ENCODE data around the gene BEND6.
"Not testable (repeated sequence)": the region's sequence is repeated elsewhere in the genome, so short reads cannot be mapped to it uniquely, and the experiment has no call there.

Gene BEND6

DNA sequence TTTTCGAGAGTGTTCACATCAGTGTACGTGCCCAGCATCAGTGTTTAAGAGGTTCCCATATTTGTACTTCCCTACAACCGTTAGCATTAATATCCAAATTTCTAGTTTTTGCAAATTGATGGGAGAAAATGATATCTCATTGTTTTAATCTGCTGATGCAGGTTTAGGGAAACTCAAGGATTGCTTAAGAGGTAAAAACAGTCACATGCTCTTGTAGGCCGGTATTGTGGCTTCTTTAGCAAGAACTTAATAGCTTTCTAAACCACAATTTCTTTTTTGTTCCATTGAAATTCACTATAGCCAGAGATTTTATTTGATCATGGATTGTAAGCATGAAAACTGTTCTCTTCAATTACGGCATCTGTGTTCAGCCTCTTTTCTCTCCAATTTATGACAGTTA, 29.5 kb downstream of the BEND6 start:
- no peak for DNase-seq

DNA sequence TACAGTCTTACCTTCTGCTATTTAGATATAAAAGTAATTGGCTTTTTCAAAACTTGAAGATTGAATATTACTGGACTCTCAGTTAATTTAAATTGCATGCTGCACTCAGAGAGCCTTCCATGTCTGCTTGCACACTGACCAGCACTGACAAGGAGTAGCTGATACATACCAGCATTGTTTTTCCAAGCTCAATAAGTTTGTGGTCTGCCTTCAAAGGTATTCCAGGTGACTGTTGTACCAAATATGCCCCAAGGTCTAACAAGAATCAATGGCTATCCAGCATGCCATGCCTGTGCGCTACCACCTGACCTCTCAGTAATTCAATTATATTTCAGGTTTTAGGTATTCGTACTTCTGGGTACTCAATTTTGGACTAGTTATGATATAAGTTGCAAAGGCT, 30.0 kb downstream of the BEND6 start:
- DNase-seq, result no peak

DNA sequence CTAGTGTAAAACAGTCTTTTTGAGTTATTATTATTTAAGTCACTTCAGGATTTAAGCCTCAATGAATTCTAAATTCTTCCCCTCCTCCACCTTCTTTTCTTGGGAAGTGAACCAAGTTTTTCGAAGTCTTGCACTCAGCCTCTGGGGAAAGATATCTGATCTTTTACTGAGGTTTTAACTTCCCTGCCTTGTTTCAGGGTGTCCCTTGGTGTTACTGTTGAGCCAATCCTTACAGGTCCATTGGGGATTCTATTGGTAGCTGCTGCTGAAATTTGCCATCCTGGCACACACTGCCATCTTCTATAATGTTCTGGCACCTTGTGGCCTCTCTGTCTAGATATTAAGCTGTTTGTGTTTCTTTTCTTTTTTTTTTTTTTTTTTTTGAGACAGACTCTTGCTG, 31.7 kb downstream of the BEND6 start:
- DNase-seq, result no peak

DNA sequence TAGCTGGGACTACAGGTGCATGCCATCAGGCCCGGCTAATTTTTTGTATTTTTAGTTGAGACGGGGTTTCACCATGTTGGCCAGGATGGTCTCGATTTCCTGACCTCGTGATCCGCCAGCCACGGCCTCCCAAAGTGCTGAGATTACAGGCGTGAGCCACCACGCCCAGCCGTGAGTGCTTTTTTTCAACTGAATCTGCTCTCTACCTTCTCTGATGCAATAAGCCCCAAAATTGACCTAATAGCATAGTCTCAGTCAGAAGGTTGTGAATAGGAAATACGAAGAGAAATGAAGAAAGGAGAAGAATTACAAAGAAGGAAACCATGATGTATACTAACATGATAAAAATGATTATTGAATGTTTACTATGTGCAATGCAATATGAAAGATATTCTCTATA, 33.2 kb downstream of the BEND6 start:
- DNase-seq, result no peak

DNA sequence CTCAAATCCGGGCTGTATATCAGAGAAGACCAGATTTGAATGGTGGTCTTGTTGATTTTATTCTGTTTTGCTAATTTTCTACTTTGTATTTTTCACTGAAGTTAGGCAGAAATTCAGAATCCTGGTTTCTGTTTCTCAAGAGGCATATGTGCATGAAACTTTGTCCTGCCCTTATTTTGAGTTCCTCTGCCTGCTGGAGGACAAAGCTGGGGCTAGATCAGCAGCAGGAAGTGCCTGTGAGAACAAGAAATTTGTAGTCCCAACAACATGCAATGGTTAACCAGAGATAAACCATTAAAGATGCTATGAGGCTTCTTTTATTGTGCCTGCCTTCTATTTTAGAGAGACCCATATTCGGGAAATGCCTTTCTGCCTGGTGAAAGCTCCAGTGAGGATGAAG, 37.1 kb downstream of the BEND6 start:
- no peak for DNase-seq

DNA sequence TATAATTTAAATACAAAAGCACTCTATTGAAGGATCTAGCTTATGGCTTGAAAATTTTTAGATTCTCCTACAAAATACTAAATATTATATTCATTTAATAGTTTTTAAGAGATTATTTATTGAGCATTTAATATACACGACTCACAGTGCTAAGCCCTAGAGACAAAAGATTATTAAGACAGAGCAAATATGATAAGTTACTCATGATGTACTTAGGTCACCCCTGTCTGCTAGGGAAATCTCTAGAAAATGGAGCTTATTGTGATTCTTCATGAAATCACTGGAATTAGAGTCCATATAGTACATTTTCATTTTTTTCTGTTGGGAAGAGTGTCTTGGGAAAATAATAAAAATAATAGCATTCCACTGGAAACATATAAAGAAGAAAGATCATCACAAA, 37.8 kb downstream of the BEND6 start:
- peak; percentile 7 for DNase-seq

DNA sequence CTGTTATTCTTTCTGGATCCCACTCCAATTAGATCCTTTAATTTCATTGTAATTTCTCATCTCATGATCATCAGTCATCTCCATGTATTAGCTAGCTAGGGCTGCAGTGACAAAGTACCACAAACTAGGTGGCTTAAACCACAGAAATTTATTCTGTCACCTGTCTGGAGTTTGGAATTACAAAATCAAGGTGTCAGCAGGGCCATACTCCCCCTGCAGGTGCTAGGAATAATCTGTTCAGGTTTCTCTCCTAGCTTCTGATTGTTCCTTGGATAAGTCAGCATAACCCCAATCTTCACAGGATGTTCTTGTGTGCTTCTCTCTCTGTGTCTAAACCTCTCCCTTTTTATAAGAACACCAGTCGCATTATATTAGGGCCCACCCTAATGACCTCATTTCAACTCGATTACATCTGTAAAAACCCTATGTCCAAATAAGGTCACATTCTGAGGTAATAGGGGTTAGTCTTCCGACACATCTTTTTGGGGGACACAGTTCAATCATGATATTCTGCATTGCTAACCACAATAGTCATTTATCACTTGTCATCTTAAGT, 40.5 kb downstream of the BEND6 start:
- DNase-seq, result no peak

DNA sequence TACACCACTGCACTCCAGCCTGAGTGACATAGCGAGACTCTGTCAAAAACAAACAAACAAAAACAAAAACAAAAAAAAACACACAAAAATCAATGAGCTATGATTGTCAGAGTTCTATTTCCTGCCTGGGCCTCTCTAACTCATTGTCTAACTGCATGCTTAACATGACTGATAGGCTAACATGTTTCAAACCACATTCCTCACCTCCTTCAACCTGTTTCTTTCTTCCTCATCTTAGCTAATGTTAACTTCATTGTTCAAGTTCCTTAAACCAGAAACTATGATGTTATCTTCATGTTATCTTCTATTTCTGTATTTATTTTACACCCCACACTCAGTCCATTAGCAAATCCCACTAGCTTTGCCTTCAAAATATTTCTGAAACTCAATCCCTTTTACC, 41.5 kb downstream of the BEND6 start:
- no peak for DNase-seq

DNA sequence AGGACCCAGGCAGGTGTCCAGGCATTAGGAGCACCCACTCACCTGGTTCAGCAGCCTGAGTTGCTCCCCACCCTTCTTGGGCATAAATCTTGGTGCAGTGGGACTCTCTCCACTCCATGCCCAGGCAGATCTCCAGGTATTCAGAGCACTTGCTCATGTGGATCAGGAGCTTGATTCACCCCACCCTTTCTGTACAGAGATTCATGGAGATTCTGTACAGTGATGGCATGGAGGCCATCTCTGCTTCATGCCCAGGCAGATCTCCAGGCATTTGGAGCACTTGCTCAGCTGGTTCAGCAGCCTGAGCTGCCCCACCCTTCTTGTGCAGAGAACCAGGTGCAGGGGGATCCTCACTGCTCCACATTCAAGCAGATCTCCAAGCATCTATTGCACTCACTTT, 44.1 kb downstream of the BEND6 start:
- no peak for DNase-seq

DNA sequence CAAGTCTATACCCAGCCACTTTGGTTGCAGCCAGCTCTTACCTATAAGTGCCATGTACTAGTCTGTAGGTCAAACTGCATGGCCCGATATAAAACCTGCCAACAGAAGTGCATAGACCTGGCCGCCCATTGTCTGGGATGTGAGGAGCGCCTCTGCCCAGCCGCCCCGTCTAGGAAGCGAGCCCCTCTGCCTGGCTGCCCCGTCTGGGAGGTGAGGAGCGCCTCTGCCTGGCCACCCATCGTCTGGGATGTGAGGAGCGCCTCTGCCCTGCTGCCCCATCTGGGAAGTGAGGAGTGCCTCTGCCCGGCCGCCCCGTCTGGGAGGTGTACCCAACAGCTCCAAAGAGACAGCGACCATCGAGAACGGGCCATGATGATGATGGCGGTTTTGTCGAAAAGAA, 44.8 kb downstream of the BEND6 start:
- not testable (repeated sequence) for DNase-seq

DNA sequence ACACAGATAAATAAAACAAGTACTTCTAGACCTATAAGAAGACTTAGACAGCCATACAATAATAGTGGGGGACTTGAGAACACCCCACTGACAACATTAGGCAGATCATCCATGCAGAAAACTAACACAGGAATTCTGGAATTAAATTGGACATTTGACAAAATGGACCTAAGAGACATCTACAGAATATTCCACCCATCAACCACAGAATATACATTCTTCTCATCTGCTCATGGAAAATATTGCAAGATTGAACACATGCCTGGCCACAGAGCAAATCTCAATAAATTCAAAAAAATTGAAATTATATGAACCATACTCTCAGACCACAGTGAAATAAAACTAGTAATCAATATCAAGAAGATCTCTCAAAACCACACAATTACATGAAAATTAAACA, 47.3 kb downstream of the BEND6 start:
- no peak for DNase-seq

DNA sequence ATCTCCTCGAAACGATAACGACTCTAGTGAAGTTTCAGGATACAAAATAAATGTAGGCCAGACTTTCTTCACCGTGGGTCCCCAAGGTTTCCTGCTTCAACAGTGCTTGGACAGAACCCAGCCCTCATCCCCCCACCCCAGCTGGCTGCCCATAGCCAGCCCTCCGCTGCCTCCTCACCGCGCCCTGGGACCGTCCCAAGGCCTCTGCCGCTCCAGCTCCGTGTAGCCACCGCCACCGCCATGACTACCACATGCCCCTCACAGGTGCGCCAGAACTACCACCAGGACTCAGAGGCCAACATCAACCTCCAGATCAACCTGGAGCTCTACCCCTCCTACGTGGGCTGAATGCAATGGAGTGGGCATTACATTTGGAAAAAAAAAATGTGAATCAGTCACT, 49.4 kb downstream of the BEND6 start:
- no peak for DNase-seq

DNA sequence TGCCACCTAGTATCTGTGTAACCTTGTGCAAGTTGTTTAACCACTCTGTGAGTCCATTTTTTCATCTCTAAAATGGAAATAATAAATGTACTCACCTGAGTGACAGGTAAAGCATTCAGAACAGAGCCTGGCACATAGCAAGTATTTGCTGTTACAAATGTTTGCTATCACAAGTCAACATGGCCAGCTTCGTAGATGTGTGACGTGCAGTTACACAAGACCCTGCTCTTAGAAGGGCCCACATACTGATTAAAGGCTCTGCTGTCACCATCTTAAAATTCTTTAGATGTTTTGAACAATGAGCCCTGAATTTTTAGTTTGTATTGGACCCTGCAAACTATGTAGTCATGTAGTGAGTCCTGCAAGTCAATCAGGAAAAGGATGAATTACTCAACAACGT, 51.2 kb downstream of the BEND6 start:
- DNase-seq, result no peak

DNA sequence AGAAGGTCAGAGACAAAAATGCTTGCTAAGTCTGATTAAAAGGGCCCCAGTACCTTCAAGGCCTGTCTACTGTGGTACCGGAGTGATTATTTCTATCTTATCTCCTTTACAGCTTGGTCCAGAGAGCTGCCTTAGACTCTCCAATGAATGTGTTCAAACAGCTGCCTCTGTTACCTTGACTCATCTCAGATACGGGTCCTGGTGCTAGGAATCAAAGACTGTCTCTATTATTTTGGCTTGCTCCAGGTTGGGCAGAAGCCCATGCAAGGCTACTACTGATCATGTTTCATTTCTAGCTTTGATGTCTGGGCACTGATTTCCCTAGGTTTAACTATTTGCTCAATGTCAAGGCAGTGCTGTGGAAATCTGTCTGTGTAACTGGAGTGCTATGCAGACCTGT, 53.2 kb downstream of the BEND6 start:
- DNase-seq, result not testable (repeated sequence)

DNA sequence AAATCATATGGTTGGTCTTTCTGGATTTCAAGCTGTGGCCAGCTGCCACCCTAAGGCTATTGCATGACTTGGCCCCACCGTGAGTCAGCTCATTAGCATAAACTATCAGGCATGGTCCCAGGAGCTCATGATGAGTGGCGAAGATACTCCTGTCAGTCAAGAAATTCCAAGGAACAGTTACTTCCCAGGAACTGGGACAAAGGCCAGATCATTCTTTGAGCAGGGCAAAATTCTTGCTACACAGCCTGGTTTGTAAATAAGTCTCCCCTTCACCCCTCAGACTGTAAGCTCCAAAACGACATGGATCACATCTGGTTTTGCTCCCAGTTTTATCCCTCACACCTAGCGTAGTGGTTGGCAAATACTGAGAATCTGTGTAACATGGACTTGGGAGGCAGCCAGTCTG, 58.6 kb downstream of the BEND6 start:
- DNase-seq, result peak; percentile 82

DNA sequence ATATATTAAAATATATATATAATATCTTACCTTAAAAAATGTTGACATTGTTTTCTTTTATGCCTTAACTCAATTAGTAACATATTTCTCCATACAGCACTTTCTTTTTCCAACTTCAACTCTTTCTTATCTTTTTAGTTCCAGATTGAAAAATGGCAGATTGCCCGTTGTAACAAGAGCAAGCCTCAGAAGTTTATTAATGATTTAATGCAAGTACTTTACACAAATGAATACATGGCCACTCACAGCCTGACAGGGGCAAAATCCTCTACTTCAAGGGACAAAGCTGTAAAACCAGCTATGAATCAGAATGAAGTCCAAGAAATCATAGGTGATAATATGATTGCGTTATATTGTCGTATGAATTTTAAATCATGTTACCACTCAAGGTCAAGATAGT, 62.2 kb downstream of the BEND6 start:
- DNase-seq, result no peak

DNA sequence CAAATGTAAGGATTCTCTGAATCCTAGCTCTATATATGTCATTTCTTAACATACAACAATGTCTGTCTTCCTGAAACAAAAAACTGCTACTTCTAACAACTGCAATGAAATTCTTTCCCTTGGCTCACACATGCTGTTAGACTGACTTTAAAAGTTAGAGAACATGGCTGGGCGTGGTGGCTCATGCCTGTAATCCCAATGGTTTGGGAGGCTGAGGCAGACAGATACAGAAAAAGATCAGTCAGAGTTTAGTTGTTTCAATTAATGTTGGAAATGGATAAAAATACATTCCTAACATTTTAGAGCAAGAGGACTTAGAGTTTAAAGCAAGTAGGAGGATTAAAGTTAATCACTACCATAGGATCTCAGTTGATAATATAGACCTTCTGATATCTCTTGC, 62.9 kb downstream of the BEND6 start:
- no peak for DNase-seq

DNA sequence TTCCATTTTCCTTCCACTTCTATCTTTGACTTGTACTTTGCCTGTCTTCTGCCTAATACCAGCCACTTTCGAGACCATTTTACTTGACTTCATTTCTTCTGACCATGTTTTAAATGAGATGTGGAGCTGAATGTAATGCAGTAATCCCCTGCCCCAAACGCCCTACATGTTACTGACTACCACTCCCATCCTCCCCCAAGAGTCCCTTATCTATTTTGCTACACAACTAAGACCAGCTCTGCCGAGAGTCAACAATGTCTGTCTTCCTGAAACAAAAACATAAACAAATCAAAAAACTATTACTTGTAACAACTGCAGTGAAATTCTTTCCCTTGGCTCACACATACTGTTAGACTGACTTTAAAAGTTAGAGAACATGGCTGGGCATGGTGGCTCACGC, 64.5 kb downstream of the BEND6 start:
- no peak for DNase-seq

DNA sequence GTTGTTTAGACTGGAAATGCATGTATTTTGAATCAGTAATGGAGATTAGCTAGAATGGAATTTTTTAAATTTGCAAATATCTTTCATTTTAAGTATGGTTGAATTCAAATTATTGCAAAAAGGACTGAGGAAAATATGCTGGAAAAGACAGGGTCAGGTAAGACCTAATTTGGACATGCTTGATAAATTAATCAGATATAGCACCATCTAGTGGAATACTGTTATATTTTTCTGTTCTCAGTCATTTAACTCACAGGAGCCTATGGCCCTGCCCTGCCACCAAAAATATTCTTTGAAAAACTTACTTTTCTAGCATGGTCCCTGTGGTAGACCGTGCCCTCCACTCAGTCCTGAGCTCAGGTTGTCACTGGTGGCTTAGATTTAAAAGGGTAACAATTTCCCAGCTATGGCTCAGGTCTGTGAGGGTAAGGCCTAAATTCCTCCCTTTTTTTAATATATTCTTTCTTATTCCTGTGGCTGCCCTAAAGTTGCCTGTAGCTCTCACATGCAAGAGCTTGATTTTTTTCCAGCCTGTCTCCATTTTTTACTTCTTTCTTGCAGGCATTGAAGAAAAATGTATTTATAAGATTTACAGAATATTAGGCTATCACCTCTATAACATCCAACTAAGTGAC, 66.3 kb downstream of the BEND6 start:
- peak; percentile 60 for DNase-seq

DNA sequence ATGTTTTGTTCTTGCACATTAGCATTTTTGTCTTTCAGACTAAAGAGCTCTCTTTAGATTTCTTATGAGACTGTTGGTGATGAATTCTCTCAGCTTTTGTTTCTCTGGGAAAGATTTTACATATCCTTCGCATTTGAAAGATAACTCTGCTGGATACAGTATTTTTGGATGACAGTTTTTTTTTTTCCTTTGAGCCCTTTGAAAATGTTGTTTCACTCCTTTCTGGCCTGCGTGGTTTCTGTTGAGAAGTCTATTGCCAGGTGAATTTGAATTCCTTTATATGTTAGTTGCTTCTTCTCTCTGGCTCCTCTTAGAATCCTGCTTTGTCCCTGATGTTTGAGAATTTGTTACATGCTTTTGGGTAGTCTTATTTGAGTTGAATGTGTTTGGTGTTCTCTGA, 69.4 kb downstream of the BEND6 start:
- DNase-seq, result no peak

DNA sequence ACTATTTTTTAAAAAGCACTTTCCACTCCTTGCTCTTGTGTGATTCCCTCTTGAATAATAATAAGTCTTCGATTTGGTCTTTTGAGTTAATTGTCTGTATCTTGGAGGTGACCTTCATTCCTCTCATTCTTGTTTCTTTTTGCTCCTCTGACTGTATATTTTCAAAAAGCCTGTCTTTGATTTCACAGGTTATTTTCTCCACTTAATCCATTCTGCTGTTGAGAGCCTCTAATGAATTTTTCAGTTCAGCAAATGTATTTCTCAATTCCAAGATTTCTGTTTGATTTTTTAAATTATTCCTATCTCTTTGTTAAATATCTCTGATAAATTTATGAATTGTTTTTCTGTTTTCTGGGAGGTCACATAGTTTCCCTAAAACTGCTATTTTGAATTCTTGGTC, 69.9 kb downstream of the BEND6 start:
- no peak for DNase-seq

DNA sequence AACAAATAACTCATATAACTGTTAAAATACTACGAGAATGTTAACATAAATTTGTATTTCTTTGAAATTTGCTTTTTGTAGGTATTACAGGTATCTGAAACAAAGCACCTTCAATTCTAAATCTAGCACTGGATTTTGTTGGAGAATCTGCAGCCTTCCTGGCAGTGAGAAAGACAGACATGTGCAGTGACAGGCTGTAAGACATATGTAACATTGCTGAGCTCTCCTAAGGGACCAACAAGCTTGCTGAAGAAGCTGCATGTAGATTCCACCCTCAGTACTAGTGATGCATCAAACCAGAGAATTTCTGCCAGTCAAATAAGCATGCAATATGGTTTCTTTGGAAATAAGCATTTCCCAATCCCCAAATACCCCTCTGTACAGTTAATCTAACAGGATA, 71.1 kb downstream of the BEND6 start:
- no peak for DNase-seq

DNA sequence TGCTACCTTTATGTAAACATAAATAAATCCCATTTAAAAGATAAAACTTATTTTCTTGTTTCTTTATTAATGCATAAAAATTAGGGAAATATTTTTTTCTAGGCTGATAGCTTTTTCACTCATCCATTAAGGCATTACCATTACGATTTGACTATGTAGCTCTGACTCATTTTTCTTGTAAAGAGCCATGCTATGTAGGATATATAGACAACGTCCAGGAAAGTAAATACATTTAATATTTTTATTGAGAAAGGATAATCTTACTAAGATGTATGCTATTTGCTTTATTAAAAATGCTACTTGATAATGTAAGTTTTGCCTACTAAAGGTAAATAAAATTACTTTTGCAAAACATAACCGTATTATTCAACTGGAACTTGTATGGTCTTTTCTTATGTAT, 72.4 kb downstream of the BEND6 start:
- no peak for DNase-seq

DNA sequence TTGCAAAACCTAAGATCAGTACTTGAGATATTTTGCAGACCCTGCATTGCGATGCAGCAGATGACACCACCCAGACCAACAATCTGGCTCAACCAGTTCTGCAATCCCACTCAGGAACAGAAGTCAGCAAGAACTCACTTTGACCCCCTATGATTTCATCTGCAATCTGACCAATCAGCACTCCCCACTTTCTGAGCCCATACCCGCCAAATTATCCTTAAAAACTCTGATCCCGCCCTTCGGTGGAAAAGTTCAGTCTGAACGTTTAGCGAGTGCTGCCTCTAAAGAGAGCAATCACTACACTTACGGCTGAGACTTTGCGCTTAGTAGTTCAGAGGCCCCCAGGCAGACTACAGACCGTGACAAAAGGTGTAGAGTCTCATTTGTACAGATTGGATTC, 74.3 kb downstream of the BEND6 start:
- DNase-seq, result no peak

DNA sequence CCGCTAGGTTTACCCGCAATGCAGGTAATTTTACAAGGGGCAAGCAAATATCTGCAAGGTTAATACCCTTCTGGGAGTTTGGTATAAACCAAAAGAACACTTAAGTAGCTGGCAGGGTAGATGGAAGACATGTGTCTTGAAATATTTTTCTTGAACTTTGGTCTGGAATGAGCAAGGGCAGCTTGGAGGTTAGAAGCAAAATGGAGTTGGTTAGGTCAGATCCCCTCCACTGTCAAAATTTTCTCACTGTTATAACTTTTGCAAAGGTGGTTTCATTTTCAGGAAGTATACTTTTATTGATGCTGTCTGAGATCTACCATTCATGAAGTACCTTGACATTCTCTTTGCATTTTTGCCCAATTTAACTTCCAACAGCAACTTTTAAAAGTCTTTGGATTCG, 78.3 kb downstream of the BEND6 start:
- DNase-seq, result no peak
